GM23338 (cell line): ENCODE results near the gene MERTK.

Experiments used
- CREB1 ChIP-seq: fragments of 250-450 bp; sonication (Bioruptor Pico); IDR thresholded peaks from 2 replicates; pipeline ENCODE4 v1.5.0; 2020; ENCODE audit warnings: low read depth, mild to moderate bottlenecking, moderate library complexity
- EZH2 ChIP-seq: fragments of 200-600 bp; sonication (generic); IDR thresholded peaks from one replicate; pipeline ENCODE4 v1.8.0; 2017; ENCODE audit warnings: antibody characterized with exemption, mild to moderate bottlenecking, low read depth; ENCODE audit not compliant: unreplicated experiment
- EZH2phosphoT487 ChIP-seq: fragments of 200-600 bp; sonication (generic); IDR thresholded peaks from one replicate; pipeline ENCODE4 v1.8.1; 2018; ENCODE audit warnings: antibody characterized with exemption; ENCODE audit not compliant: unreplicated experiment
- POLR2AphosphoS5 ChIP-seq: IDR thresholded peaks from 2 replicates; pipeline ENCODE4 v1.6.1; 2016; ENCODE audit warnings: antibody characterized with exemption, low read depth
- REST ChIP-seq: IDR thresholded peaks from one replicate; pipeline ENCODE4 v1.6.1; 2018; ENCODE audit warnings: antibody characterized with exemption; ENCODE audit not compliant: unreplicated experiment
- STAT1 ChIP-seq: IDR thresholded peaks from one replicate; pipeline ENCODE4 v1.6.1; 2016; ENCODE audit warnings: antibody characterized with exemption; ENCODE audit not compliant: unreplicated experiment
- TF ChIP-seq, protein P1 (sequence below), 2 experiments: fragments of 200-600 bp in 1 of 2; sonication (generic) in 1 of 2; conservative IDR thresholded peaks; 2 replicates each; pipeline versions ENCODE4 v1.5.1 to v1.6.1; 2016 to 2017; ENCODE audit warnings: antibody characterized with exemption in 2 of 2, low read depth in 2 of 2, mild to moderate bottlenecking in 2 of 2, moderate library complexity in 1 of 2
- TF ChIP-seq, protein P2 (sequence below): IDR thresholded peaks from 2 replicates; pipeline ENCODE4 v1.6.1; 2016; ENCODE audit warnings: antibody characterized with exemption

DNA sequence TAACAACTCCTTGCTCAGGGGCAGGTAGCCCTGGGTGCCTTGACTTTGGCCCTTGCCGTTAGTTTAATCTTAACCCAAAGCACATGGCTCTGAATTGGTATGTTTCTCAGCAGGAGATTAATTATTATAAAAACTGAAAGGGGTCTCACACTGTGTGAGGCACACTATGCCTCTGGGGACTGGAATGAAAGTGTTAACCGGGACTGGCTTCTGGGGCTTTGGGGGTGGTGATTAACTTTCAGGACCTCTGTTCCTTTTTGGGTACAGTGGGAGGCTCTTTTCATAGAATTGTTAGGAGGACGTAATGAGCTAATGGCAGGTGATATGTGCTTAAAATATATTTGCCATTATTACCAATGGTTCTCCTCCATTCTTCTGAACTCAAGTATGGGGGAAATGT is 5.1 kb downstream of the MERTK start:
- TF ChIP-seq, protein P1, sequence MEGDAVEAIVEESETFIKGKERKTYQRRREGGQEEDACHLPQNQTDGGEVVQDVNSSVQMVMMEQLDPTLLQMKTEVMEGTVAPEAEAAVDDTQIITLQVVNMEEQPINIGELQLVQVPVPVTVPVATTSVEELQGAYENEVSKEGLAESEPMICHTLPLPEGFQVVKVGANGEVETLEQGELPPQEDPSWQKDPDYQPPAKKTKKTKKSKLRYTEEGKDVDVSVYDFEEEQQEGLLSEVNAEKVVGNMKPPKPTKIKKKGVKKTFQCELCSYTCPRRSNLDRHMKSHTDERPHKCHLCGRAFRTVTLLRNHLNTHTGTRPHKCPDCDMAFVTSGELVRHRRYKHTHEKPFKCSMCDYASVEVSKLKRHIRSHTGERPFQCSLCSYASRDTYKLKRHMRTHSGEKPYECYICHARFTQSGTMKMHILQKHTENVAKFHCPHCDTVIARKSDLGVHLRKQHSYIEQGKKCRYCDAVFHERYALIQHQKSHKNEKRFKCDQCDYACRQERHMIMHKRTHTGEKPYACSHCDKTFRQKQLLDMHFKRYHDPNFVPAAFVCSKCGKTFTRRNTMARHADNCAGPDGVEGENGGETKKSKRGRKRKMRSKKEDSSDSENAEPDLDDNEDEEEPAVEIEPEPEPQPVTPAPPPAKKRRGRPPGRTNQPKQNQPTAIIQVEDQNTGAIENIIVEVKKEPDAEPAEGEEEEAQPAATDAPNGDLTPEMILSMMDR (conservative IDR thresholded peaks at IDR 0.05; ENCODE audit: low read depth in 2 of 2) = no peak
- no peak for TF ChIP-seq POLR2AphosphoS5
- no peak for TF ChIP-seq REST
- TF ChIP-seq, protein P2, sequence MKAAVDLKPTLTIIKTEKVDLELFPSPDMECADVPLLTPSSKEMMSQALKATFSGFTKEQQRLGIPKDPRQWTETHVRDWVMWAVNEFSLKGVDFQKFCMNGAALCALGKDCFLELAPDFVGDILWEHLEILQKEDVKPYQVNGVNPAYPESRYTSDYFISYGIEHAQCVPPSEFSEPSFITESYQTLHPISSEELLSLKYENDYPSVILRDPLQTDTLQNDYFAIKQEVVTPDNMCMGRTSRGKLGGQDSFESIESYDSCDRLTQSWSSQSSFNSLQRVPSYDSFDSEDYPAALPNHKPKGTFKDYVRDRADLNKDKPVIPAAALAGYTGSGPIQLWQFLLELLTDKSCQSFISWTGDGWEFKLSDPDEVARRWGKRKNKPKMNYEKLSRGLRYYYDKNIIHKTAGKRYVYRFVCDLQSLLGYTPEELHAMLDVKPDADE = no peak
- no peak for TF ChIP-seq EZH2
- no peak for TF ChIP-seq STAT1
- TF ChIP-seq EZH2phosphoT487 = no peak
- TF ChIP-seq CREB1 = no peak
